Suprapubic skin (tissue), 3 donors: ENCODE data around the gene PPP6C.

ENCODE experiments used
- POLR2A ChIP-seq, 2 donors: fragments of 450-650 bp; IDR thresholded peaks; one replicate each; pipeline ENCODE4 v1.6.1; 2017; ENCODE audit warnings: antibody characterized with exemption in 2 of 2, mild to moderate bottlenecking in 2 of 2, moderate library complexity in 2 of 2
- TF ChIP-seq, protein P1 (sequence below), 2 donors: fragments of 200-600 bp in 1 of 2; fragments of 450-650 bp in 1 of 2; sonication (generic) in 1 of 2; IDR thresholded peaks; one replicate each; pipeline ENCODE4 v1.5.1; 2016 to 2019; ENCODE audit warnings: antibody characterized with exemption in 2 of 2, mild to moderate bottlenecking in 1 of 2, moderate library complexity in 1 of 2

GRCh38 chr9:125235804-125236519 is 46.4 kb upstream of the PPP6C start:
- no peak for TF ChIP-seq POLR2A (IDR thresholded peaks at IDR 0.05)
- TF ChIP-seq, protein P1, sequence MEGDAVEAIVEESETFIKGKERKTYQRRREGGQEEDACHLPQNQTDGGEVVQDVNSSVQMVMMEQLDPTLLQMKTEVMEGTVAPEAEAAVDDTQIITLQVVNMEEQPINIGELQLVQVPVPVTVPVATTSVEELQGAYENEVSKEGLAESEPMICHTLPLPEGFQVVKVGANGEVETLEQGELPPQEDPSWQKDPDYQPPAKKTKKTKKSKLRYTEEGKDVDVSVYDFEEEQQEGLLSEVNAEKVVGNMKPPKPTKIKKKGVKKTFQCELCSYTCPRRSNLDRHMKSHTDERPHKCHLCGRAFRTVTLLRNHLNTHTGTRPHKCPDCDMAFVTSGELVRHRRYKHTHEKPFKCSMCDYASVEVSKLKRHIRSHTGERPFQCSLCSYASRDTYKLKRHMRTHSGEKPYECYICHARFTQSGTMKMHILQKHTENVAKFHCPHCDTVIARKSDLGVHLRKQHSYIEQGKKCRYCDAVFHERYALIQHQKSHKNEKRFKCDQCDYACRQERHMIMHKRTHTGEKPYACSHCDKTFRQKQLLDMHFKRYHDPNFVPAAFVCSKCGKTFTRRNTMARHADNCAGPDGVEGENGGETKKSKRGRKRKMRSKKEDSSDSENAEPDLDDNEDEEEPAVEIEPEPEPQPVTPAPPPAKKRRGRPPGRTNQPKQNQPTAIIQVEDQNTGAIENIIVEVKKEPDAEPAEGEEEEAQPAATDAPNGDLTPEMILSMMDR (IDR thresholded peaks at IDR 0.05), result no peak
